ENCODE results near the gene EIF4E3.
A peak's percentile ranks its signal among the peaks of the same experiment; 100 is the strongest.

The EIF4E3 gene

GRCh38 chr3:71685686-71686085 lies 39.5 kb downstream of the EIF4E3 start:
- DNase-seq, result no peak

- no peak for DNase-seq
These were observed 40.3 kb downstream of the EIF4E3 start for GRCh38 chr3:71684757-71685386.

DNA sequence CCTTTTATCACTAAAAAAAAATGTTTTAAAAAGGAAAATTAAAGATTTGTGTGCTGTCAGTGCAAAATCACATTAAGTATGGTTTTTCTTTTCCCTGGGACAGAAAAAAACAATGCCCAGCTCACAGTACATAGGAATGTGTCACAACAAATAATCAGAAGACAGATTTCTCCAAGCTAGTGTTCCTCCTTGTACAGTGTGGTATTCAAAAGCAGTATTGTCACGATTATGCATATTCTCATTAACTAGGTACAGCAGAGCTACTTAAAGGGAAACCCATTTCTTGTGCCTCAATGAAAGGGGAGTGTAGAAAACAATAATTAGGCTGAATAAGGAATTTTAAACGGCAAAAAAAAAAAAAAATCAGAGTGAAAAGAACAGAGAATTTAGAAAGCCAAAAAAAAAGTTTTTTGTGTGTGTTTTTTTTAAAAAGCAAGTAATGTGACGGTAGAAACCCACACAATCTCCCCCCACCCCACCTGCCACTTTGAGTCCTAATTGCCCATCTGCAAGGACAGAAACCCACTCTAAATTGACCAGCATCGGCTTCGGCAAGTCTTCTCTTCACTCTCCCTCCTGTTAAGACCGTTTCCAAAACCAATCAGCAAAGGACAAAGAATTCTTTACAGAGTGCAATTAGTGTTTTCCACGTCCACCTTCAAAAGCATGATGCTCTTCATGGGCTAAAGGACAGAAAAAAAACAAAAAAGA lies 41.0 kb downstream of the EIF4E3 start:
- no peak for DNase-seq

DNA sequence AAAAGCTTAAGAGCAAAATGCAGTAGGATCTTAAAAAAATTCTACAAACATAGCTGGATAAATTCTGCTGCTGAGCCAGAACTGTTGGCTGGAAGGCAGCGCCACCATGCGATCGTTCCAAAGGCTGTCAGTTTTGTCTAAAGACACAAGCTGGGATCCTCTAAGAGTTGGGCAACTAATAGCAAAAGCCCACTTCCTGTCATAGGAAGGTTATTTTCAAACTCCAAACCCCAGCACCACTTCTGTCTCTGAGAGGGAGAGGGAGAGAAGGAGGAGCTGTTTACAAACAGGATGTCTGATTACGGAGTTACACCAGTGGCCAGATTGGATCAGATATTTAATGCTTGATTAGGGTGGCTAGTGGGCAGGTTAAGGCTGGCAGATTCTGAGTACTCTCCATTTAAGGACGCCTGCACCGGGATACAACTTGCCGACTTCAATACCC lies 44.0 kb downstream of the EIF4E3 start:
- DNase-seq, result no peak

DNA sequence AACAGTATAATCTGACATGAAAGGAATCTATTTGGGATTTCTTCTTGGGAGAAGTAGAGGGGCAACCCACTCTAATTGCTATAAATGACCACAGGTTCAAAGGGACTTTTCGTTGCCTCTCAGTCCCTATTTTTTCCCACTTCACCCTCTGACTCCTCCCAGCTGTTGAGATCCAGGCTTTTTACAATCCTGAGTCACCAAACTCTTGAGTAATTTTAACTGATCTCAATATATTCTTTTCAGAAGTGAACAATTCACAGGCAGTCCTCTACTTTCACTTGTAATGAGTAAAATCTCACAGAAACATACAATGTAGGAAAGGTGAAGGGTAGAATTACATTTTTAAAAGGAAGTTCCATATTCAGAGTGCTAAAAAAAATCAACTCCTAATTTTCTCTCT lies 44.6 kb downstream of the EIF4E3 start:
- DNase-seq, result no peak

- no peak for DNase-seq
These were observed 48.3 kb downstream of the EIF4E3 start for GRCh38 chr3:71676931-71677330.

- no peak for DNase-seq
These were observed 51.7 kb downstream of the EIF4E3 start for GRCh38 chr3:71673486-71673885.

DNA sequence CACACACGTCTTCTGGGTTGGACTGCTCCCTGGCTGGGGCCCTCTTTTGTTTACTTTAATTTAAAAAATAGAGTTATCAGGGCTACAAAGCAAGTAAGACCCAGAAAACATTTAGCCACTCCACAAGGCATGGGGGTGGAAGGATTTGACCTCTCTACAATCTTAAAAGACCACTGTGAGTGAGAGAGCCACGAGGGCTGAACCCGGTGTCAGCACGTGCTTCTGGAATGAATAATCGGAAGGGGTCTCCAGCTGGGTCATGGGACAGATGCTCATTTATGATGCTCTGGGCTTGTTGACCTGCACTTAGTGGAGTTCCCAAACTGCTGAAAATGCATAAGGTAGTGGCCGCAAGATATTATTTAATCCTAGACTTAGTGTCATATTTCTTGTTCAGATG lies 52.4 kb downstream of the EIF4E3 start:
- DNase-seq, result no peak

- no peak for DNase-seq
These were observed 52.9 kb downstream of the EIF4E3 start for GRCh38 chr3:71672340-71672739.

DNA sequence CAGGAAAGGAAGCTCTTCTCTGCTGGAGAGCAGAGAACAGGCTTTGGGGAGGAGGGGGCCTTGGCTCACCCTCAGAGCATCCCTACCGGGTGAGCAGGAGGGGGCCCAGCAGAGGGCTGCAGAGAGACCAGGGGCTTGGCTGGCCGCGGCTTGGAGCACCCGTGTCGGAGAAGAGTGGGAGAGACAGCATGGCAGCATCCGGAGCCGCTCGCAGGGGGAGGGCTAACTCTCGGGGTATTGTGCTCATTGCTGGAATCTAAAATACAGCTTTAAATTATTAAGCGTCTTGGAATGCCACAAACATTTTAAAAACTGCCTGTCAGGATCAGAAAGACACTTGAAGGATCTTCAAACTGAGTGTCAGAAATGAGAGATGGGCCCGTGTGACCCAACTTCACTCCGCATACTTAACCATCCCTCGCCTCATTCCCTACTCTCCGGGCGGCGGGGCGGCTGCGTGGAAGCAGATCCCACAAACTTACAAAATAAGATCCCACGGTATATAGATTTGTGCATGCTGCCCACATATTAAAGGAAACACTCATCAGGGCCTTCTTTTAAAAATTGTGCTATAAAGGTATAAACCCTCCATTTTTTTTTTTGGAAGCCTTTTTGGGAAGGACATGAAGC lies 53.9 kb downstream of the EIF4E3 start:
- no peak for DNase-seq

GRCh38 chr3:71662568-71662967 lies 62.6 kb downstream of the EIF4E3 start:
- DNase-seq, result no peak

- no peak for DNase-seq
These were observed 63.1 kb downstream of the EIF4E3 start for GRCh38 chr3:71662056-71662455.

DNA sequence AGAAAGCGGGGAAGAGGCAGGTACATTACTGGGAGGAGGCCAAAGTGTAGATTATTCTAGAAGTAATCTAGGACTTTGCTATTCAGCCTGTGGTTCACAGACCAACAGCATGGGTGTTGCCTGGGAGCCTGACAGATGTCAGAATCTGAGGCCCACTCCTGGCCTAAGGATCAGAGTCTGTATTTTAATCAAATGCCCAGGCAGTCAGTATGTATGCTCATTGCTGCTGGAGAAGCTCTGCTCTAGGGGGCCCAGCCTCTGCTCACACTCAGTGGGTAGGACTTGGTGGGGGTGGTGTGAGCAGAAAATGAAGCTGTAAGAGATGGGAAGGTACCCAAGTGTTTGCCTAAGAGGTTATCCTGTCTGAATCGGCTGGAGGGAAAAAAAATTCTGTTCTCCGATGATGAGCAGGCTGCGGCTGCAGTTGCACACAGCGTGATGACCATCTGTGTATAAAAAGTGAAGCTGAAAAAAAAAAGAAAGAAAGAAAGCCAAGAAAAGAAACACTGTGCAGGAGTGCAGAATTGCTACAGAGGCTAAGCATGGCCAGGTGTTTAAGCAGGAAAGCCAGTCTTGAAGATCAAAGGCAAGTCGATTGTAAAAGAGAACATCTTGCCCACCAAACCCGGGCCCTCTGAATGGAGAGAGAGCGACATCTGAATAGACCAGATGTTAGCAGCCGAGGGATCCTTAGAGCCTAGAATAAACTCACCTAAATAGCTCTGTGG lies 65.2 kb downstream of the EIF4E3 start:
- no peak for DNase-seq

GRCh38 chr3:71657831-71658530 lies 67.2 kb downstream of the EIF4E3 start:
- no peak for DNase-seq

DNA sequence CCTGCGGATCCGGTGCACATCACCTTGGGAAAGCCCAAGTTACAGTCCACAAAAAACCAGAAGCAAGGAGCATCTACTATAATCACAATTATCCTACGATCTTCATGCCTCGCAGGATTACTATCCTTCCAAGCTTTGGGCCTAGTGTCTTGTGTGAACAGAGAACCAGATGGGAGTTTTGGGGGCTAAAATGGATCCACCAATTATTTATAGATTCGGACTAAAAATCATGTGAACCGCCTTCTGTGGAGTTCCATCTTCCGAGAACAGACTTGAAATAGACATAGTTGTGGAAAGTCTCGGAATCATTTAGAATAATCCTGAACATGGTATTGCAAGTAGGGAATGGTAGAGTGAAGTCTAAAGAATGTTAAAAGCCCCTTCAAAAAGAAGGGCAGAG lies 70.1 kb downstream of the EIF4E3 start:
- no peak for DNase-seq

GRCh38 chr3:71653414-71653807 lies 71.8 kb downstream of the EIF4E3 start:
- DNase-seq, result no peak

- DNase-seq, result peak; percentile 3
These were observed 72.3 kb downstream of the EIF4E3 start for GRCh38 chr3:71652781-71653413.

GRCh38 chr3:71651625-71652024 lies 73.6 kb downstream of the EIF4E3 start:
- no peak for DNase-seq

- DNase-seq, result no peak
These were observed 74.8 kb downstream of the EIF4E3 start for GRCh38 chr3:71650372-71650771.

- DNase-seq, result no peak
These were observed 75.4 kb downstream of the EIF4E3 start for GRCh38 chr3:71649757-71650156.

- DNase-seq, result no peak
These were observed 77.5 kb downstream of the EIF4E3 start for GRCh38 chr3:71647751-71648150.

- DNase-seq, result no peak
These were observed 78.2 kb downstream of the EIF4E3 start for GRCh38 chr3:71646971-71647370.

GRCh38 chr3:71645140-71645539 lies 80.1 kb downstream of the EIF4E3 start:
- no peak for DNase-seq

All from NCI-H446 treated with DMSO at 0.1 percent for 48 hours (cell line).